ENCODE data around the gene RNASEH2A. TPM values are rescaled to one million over a fixed set of nuclear protein-coding genes. Genes with fewer than 3 reads are reported as not detected.
A peak's percentile ranks its signal among the peaks of the same experiment; 100 is the strongest.

RNASEH2A gene
- total and polyA plus RNA-seq, 2 of the 13 experiments (the other 11 are each of a cell fraction or from before 2014, with no cell fraction given): 25.1 to 35.8 TPM

DNA sequence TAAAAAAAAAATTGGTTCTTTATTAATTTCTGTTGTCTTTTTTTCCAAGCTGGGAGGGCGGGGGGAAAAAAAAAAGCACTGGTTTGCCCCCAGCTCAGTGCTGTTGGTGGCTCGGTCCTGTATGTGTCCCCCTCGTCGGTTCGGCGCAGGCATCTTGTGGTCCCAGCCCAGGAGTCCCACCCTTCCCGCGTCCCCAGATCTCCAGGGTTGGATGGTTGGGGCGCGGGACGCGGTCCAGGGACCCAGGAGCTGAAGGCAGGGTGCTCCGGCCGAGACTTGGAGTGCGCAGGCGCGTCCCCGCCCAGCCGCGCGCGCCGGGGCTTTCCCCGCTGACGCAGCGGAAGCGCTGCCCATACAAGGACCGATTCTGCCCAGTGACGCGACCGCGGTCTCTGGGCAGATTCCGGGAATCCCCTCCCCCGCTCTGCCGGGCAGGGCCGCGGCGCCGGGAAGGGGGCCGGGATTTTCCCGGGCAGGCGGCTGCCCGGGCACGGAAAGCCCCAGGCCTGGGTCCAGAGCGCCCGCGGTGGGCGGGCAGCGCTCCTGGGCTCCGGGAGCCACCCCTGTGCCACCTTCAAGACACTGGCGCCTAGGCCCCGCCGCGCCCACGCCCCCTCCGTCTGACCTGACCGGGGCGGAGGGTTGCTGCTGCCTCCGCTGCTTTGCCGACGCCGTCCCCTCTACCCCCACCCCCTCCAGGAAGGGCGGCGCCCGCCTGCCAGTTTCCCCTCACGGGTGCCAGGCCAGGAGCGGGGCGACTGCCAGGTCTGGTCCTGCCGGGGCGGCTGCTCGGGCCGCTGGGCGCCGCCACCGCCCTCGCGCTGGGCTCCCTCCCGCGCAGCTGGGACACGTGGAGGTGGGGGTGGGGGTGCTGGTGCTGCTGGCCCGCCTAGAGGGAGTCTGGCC, 12.8 kb upstream of the RNASEH2A start (continued):
- TF ChIP-seq, protein P1, sequence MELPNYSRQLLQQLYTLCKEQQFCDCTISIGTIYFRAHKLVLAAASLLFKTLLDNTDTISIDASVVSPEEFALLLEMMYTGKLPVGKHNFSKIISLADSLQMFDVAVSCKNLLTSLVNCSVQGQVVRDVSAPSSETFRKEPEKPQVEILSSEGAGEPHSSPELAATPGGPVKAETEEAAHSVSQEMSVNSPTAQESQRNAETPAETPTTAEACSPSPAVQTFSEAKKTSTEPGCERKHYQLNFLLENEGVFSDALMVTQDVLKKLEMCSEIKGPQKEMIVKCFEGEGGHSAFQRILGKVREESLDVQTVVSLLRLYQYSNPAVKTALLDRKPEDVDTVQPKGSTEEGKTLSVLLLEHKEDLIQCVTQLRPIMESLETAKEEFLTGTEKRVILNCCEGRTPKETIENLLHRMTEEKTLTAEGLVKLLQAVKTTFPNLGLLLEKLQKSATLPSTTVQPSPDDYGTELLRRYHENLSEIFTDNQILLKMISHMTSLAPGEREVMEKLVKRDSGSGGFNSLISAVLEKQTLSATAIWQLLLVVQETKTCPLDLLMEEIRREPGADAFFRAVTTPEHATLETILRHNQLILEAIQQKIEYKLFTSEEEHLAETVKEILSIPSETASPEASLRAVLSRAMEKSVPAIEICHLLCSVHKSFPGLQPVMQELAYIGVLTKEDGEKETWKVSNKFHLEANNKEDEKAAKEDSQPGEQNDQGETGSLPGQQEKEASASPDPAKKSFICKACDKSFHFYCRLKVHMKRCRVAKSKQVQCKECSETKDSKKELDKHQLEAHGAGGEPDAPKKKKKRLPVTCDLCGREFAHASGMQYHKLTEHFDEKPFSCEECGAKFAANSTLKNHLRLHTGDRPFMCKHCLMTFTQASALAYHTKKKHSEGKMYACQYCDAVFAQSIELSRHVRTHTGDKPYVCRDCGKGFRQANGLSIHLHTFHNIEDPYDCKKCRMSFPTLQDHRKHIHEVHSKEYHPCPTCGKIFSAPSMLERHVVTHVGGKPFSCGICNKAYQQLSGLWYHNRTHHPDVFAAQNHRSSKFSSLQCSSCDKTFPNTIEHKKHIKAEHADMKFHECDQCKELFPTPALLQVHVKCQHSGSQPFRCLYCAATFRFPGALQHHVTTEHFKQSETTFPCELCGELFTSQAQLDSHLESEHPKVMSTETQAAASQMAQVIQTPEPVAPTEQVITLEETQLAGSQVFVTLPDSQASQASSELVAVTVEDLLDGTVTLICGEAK (IDR thresholded peaks at IDR 0.05): no peak
- TF ChIP-seq, protein P1 (CRISPR knock-in tag; IDR thresholded peaks at IDR 0.05): 0 out of 2 replicates have a peak, but pooled peaks have one; percentile 59
- TF ChIP-seq CAMTA2 (CRISPR knock-in tag; IDR thresholded peaks at IDR 0.05; ENCODE audit: borderline replicate concordance): no peak
- TF ChIP-seq, protein P2, sequence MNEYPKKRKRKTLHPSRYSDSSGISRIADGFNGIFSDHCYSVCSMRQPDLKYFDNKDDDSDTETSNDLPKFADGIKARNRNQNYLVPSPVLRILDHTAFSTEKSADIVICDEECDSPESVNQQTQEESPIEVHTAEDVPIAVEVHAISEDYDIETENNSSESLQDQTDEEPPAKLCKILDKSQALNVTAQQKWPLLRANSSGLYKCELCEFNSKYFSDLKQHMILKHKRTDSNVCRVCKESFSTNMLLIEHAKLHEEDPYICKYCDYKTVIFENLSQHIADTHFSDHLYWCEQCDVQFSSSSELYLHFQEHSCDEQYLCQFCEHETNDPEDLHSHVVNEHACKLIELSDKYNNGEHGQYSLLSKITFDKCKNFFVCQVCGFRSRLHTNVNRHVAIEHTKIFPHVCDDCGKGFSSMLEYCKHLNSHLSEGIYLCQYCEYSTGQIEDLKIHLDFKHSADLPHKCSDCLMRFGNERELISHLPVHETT (CRISPR knock-in tag; conservative IDR thresholded peaks at IDR 0.05): peak; percentile 66; the same call in 1 of the 2 replicates
- TF ChIP-seq, protein P3, sequence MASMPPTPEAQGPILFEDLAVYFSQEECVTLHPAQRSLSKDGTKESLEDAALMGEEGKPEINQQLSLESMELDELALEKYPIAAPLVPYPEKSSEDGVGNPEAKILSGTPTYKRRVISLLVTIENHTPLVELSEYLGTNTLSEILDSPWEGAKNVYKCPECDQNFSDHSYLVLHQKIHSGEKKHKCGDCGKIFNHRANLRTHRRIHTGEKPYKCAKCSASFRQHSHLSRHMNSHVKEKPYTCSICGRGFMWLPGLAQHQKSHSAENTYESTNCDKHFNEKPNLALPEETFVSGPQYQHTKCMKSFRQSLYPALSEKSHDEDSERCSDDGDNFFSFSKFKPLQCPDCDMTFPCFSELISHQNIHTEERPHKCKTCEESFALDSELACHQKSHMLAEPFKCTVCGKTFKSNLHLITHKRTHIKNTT (CRISPR knock-in tag; IDR thresholded peaks at IDR 0.05): no peak
- no peak for TF ChIP-seq KLF13 (CRISPR knock-in tag; IDR thresholded peaks at IDR 0.05)
- no peak for TF ChIP-seq CENPX (CRISPR knock-in tag; IDR thresholded peaks at IDR 0.05)
- TF ChIP-seq MTA1 (CRISPR knock-in tag; IDR thresholded peaks at IDR 0.05; ENCODE audit: borderline replicate concordance): no peak
- TF ChIP-seq, protein P4, sequence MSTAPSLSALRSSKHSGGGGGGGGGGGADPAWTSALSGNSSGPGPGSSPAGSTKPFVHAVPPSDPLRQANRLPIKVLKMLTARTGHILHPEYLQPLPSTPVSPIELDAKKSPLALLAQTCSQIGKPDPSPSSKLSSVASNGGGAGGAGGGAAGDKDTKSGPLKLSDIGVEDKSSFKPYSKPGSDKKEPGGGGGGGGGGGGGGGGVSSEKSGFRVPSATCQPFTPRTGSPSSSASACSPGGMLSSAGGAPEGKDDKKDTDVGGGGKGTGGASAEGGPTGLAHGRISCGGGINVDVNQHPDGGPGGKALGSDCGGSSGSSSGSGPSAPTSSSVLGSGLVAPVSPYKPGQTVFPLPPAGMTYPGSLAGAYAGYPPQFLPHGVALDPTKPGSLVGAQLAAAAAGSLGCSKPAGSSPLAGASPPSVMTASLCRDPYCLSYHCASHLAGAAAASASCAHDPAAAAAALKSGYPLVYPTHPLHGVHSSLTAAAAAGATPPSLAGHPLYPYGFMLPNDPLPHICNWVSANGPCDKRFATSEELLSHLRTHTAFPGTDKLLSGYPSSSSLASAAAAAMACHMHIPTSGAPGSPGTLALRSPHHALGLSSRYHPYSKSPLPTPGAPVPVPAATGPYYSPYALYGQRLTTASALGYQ (CRISPR knock-in tag; IDR thresholded peaks at IDR 0.05): 0 out of 2 replicates have a peak, but pooled peaks have one; percentile 30
- no peak for TF ChIP-seq ZNF782 (CRISPR knock-in tag; IDR thresholded peaks at IDR 0.05; ENCODE audit: borderline replicate concordance)
- no peak for TF ChIP-seq ZNF563 (CRISPR knock-in tag; IDR thresholded peaks at IDR 0.05)
- no peak for TF ChIP-seq ZNF230 (CRISPR knock-in tag; IDR thresholded peaks at IDR 0.05)
- TF ChIP-seq ZNF430 (CRISPR knock-in tag; IDR thresholded peaks at IDR 0.05): peak; percentile 61; the same call in 1 of the 2 replicates
- no peak for TF ChIP-seq SETDB1 (CRISPR knock-in tag; IDR thresholded peaks at IDR 0.05; ENCODE audit: borderline replicate concordance)
- peak; percentile 90 for TF ChIP-seq RBFOX2 (IDR thresholded peaks at IDR 0.05; ENCODE audit: low read depth, low read length)
